Trophoblast cell (in vitro differentiated cells and primary cell): ENCODE results near the gene HS6ST1.

Experiments
- DNase-seq, 2 donors: peaks; one replicate each; pipeline ENCODE4 v3.0.0-alpha.2; 2016
- H2AFZ ChIP-seq: 2 replicates; pipeline ENCODE4 v1.6.1; 2013; ENCODE audit warnings: low read length, moderate library complexity, mild to moderate bottlenecking; ENCODE audit not compliant: insufficient read depth, poor library complexity
- H2AK5ac ChIP-seq: 2 replicates; pipeline ENCODE4 v1.6.1; 2013; ENCODE audit warnings: mild to moderate bottlenecking, low read length
- H2BK120ac ChIP-seq: 2 replicates; pipeline ENCODE4 v1.6.1; 2013; ENCODE audit warnings: low read length, mild to moderate bottlenecking, moderate library complexity; ENCODE audit not compliant: insufficient read depth, poor library complexity
- H2BK12ac ChIP-seq: 2 replicates; pipeline ENCODE4 v1.6.1; 2013; ENCODE audit warnings: mild to moderate bottlenecking, low read length, moderate library complexity
- H2BK5ac ChIP-seq: 2 replicates; pipeline ENCODE4 v1.6.1; 2013; ENCODE audit warnings: low read length, low read depth, moderate library complexity, mild to moderate bottlenecking; ENCODE audit not compliant: poor library complexity
- H3K14ac ChIP-seq: 2 replicates; pipeline ENCODE4 v1.6.1; 2013; ENCODE audit warnings: mild to moderate bottlenecking, low read length
- H3K18ac ChIP-seq: 2 replicates; pipeline ENCODE4 v1.6.1; 2013; ENCODE audit warnings: mild to moderate bottlenecking, low read length
- H3K23ac ChIP-seq: 2 replicates; pipeline ENCODE4 v1.6.1; 2013; ENCODE audit warnings: low read length
- H3K27ac ChIP-seq: 2 replicates; pipeline ENCODE4 v1.5.1; 2013; ENCODE audit warnings: low read depth, mild to moderate bottlenecking, inconsistent platforms, low read length, moderate library complexity
- H3K27me3 ChIP-seq: 2 replicates; pipeline ENCODE4 v1.6.1; 2013; ENCODE audit warnings: inconsistent platforms, mild to moderate bottlenecking, low read length, moderate library complexity; ENCODE audit not compliant: insufficient read depth
- H3K36me3 ChIP-seq, 2 experiments: 1 replicate in 1 of 2; 2 replicates in 1 of 2; pipeline ENCODE4 v1.6.1; 2013; ENCODE audit warnings: low read length in 2 of 2, mild to moderate bottlenecking in 2 of 2, moderate library complexity in 1 of 2; ENCODE audit not compliant: insufficient read depth in 2 of 2, control insufficient read depth in 1 of 2
- H3K4ac ChIP-seq: 2 replicates; pipeline ENCODE4 v1.6.1; 2013; ENCODE audit warnings: low read depth, mild to moderate bottlenecking, low read length, moderate library complexity
- H3K4me1 ChIP-seq, 2 experiments: 1 replicate in 1 of 2; 2 replicates in 1 of 2; pipeline ENCODE4 v1.6.1; 2013; ENCODE audit warnings: low read length in 2 of 2, mild to moderate bottlenecking in 2 of 2, moderate library complexity in 1 of 2; ENCODE audit not compliant: insufficient read depth in 2 of 2, control insufficient read depth in 1 of 2
- H3K4me2 ChIP-seq: 2 replicates; pipeline ENCODE4 v1.6.1; 2013; ENCODE audit warnings: inconsistent platforms, mild to moderate bottlenecking, low read length, moderate library complexity
- H3K4me3 ChIP-seq: 2 replicates; pipeline ENCODE4 v1.5.1; 2013; ENCODE audit warnings: mild to moderate bottlenecking, low read depth, low read length, inconsistent platforms
- H3K79me1 ChIP-seq: one replicate; pipeline ENCODE4 v1.6.1; 2013; ENCODE audit warnings: low read length
- H3K79me2 ChIP-seq: 2 replicates; pipeline ENCODE4 v1.6.1; 2013; ENCODE audit warnings: low read length, mild to moderate bottlenecking; ENCODE audit not compliant: control insufficient read depth, insufficient read depth, poor library complexity
- H3K9ac ChIP-seq: 2 replicates; pipeline ENCODE4 v1.6.1; 2013; ENCODE audit warnings: mild to moderate bottlenecking, low read length
- H3K9me3 ChIP-seq: 2 replicates; pipeline ENCODE4 v1.6.1; 2013; ENCODE audit warnings: low read depth, mild to moderate bottlenecking, control low read depth, inconsistent platforms, low read length; ENCODE audit not compliant: insufficient read depth
- H4K12ac ChIP-seq: 2 replicates; pipeline ENCODE4 v1.6.1; 2013; ENCODE audit warnings: low read depth, mild to moderate bottlenecking, low read length, moderate library complexity
- H4K8ac ChIP-seq: 2 replicates; pipeline ENCODE4 v1.6.1; 2013; ENCODE audit warnings: low read depth, mild to moderate bottlenecking, low read length, moderate library complexity
- H4K91ac ChIP-seq: one replicate; pipeline ENCODE4 v1.6.1; 2013; ENCODE audit warnings: low read depth, mild to moderate bottlenecking, low read length, moderate library complexity
- WGBS: extraction: QIAGEN DNeasy Blood & Tissue Kit; methylation state at CpG from one replicate; pipeline ENCODE4 v1.1.7; 2013; ENCODE audit warnings: missing lambda C conversion rate; ENCODE audit not compliant: insufficient read length, insufficient coverage; ENCODE audit errors: extremely low coverage; 5-methylcytosine and 5-hydroxymethylcytosine counted together

The HS6ST1 gene

GRCh38 chr2:128280901-128281321, 37.8 kb downstream of the HS6ST1 start:
- peaks cover 5% of the 10 kb centered on the region for H3K79me2 ChIP-seq
- WGBS, result no CpG with 5 or more reads among the region's 5 CpGs
- no peak overlapping the region for H3K14ac ChIP-seq
- no peak overlapping the region for H3K27ac ChIP-seq
- no peak overlapping the region for H3K4me3 ChIP-seq
- H2AK5ac ChIP-seq, result no peak overlapping the region
- no peak overlapping the region for H4K91ac ChIP-seq
- H3K4me1 ChIP-seq, result peaks cover 12 to 15% of the 10 kb centered on the region in 2 experiments
- no peak overlapping the region for H3K23ac ChIP-seq
- no peak overlapping the region for H3K4ac ChIP-seq
- no peak overlapping the region for H3K18ac ChIP-seq
- H3K27me3 ChIP-seq, result no peaks in the 10 kb centered on the region
- H3K4me2 ChIP-seq, result no peak overlapping the region
- no peak overlapping the region for H3K9ac ChIP-seq
- peaks cover 3 to 10% of the 10 kb centered on the region in 2 experiments for H3K36me3 ChIP-seq
- H2BK5ac ChIP-seq, result no peak overlapping the region
- no peak overlapping the region for H4K12ac ChIP-seq
- H3K9me3 ChIP-seq, result peaks cover 3% of the 10 kb centered on the region
- H2BK12ac ChIP-seq, result no peak overlapping the region
- DNase-seq, result no peak
- peaks cover 6% of the 10 kb centered on the region for H3K79me1 ChIP-seq
- H2AFZ ChIP-seq, result no peak overlapping the region
- H4K8ac ChIP-seq, result no peak overlapping the region
- H2BK120ac ChIP-seq, result no peak overlapping the region

- Histone ChIP-seq H3K18ac (peak overlapping the region; percentile 14), H2BK5ac (no peak overlapping the region), H3K27me3 (no peaks in the 10 kb centered on the region), H3K36me3 (peaks cover 0 to 10% of the 10 kb centered on the region in 2 experiments), H3K9me3 (peaks cover 3% of the 10 kb centered on the region), H3K23ac (no peak overlapping the region), H2AK5ac (no peak overlapping the region), H3K27ac (no peak overlapping the region), H3K79me2 (peaks cover 5% of the 10 kb centered on the region), H3K14ac (no peak overlapping the region), H3K4me1 (peaks cover 12% of the 10 kb centered on the region in 2 experiments), H2AFZ (no peak overlapping the region), H4K8ac (no peak overlapping the region), H4K12ac (no peak overlapping the region), H3K9ac (no peak overlapping the region), H2BK12ac (no peak overlapping the region), H3K4me3 (no peak overlapping the region), H2BK120ac (no peak overlapping the region), H3K4me2 (no peak overlapping the region), H3K4ac (no peak overlapping the region), H4K91ac (no peak overlapping the region), H3K79me1 (peaks cover 2% of the 10 kb centered on the region)
- no CpG with 5 or more reads among the region's 12 CpGs for WGBS
- no peak for DNase-seq
These were observed 38.4 kb downstream of the HS6ST1 start for GRCh38 chr2:128280158-128280871.

GRCh38 chr2:128279786-128280157, 38.9 kb downstream of the HS6ST1 start:
- peak; percentile 48 to 49 for DNase-seq
- H3K27me3 ChIP-seq, result no peaks in the 10 kb centered on the region
- no peak overlapping the region for H2AK5ac ChIP-seq
- H2BK120ac ChIP-seq, result no peak overlapping the region
- H4K8ac ChIP-seq, result no peak overlapping the region
- H3K4ac ChIP-seq, result no peak overlapping the region
- no peak overlapping the region for H3K14ac ChIP-seq
- H3K79me1 ChIP-seq, result no peaks in the 10 kb centered on the region
- H3K4me1 ChIP-seq, result peaks cover 10 to 12% of the 10 kb centered on the region in 2 experiments
- H3K18ac ChIP-seq, result no peak overlapping the region
- H3K9ac ChIP-seq, result no peak overlapping the region
- no peak overlapping the region for H4K12ac ChIP-seq
- peaks cover under 1% of the 10 kb centered on the region for H3K9me3 ChIP-seq
- H2BK12ac ChIP-seq, result no peak overlapping the region
- H3K36me3 ChIP-seq, result peaks cover 0 to 10% of the 10 kb centered on the region in 2 experiments
- H2BK5ac ChIP-seq, result no peak overlapping the region
- no CpG with 5 or more reads among the region's 11 CpGs for WGBS
- H3K27ac ChIP-seq, result no peak overlapping the region
- no peak overlapping the region for H3K4me3 ChIP-seq
- H2AFZ ChIP-seq, result no peak overlapping the region
- H3K79me2 ChIP-seq, result no peaks in the 10 kb centered on the region
- H4K91ac ChIP-seq, result no peak overlapping the region
- no peak overlapping the region for H3K23ac ChIP-seq
- H3K4me2 ChIP-seq, result no peak overlapping the region

- Histone ChIP-seq H4K91ac (no peak overlapping the region), H3K9me3 (no peaks in the 10 kb centered on the region), H2BK5ac (no peak overlapping the region), H3K27me3 (no peaks in the 10 kb centered on the region), H2BK12ac (no peak overlapping the region), H4K12ac (no peak overlapping the region), H4K8ac (no peak overlapping the region), H3K36me3 (peaks cover 2 to 10% of the 10 kb centered on the region in 2 experiments), H2AFZ (no peak overlapping the region), H3K27ac (no peak overlapping the region), H3K23ac (no peak overlapping the region), H3K79me2 (no peaks in the 10 kb centered on the region), H3K4me1 (peaks cover 10 to 12% of the 10 kb centered on the region in 2 experiments), H2AK5ac (no peak overlapping the region), H3K18ac (no peak overlapping the region), H3K9ac (no peak overlapping the region), H3K79me1 (no peaks in the 10 kb centered on the region), H3K4me2 (no peak overlapping the region), H3K4me3 (no peak overlapping the region), H3K4ac (no peak overlapping the region), H3K14ac (no peak overlapping the region), H2BK120ac (no peak overlapping the region)
- no CpG with 5 or more reads among the region's 7 CpGs for WGBS
- DNase-seq, result no peak
These were observed 39.7 kb downstream of the HS6ST1 start for GRCh38 chr2:128279009-128279408.
